ENCODE data around the gene LRRTM4. TPM values are rescaled to one million over a fixed set of nuclear protein-coding genes. Genes with fewer than 3 reads are reported as not detected.
"Not testable (repeated sequence)": the region's sequence is repeated elsewhere in the genome, so short reads cannot be mapped to it uniquely, and the experiment has no call there.

Gene LRRTM4
- polyA plus RNA-seq, 1 donor from 2014 or later = 37.1 TPM

DNA sequence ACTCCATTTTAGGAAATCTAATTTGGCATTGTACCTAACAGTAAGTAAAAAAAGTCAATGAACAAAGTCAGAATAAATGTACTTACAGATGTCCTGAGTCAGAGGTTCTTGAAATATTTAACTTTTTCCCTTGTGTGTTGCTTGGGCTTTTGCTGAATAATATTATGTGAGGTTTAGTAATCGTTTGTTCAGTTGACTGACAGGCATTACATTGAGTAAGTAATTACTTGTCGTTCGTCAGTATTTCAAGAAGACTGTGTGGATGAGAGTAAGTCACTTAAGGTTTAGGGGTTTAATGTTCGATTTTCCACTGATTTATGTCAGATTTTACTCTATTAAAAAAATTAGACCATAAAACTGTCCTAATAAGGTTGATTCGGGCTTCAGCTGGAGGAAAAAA is 342.9 kb downstream of the LRRTM4 start:
- no peak overlapping the region for H2AFZ ChIP-seq (ENCODE audit: low read depth, low read length)
- no peaks in the 10 kb centered on the region for H3K27me3 ChIP-seq (ENCODE audit: insufficient read depth, low read depth, low read length)
- no peaks in the 10 kb centered on the region for H3K9me3 ChIP-seq (ENCODE audit: low read length)
- H3K4me3 ChIP-seq (ENCODE audit: low read length) = no peak overlapping the region
- no peaks in the 10 kb centered on the region for H4K20me1 ChIP-seq (ENCODE audit: insufficient read depth)
- H3F3A ChIP-seq (ENCODE audit: insufficient read depth, low read length, poor library complexity, severe bottlenecking) = no peaks in the 10 kb centered on the region
- no peaks in the 10 kb centered on the region for H3K9me2 ChIP-seq (ENCODE audit: insufficient read depth, low read length)
- H3K4me2 ChIP-seq (ENCODE audit: low read length) = peak overlapping the region; percentile 11
- peak overlapping the region; percentile 53 for H3K27ac ChIP-seq (ENCODE audit: low read length)
- TF ChIP-seq POLR2AphosphoS5 (IDR thresholded peaks at IDR 0.05) = peak; percentile 59
- no peak for TF ChIP-seq CTCF (IDR thresholded peaks at IDR 0.05; ENCODE audit: poor library complexity, severe bottlenecking)
- no peak for TF ChIP-seq SMC3 (conservative IDR thresholded peaks at IDR 0.05; ENCODE audit: poor library complexity)
- TF ChIP-seq TAF1 (IDR thresholded peaks at IDR 0.05; ENCODE audit: low read depth) = no peak
- peak; percentile 80 for TF ChIP-seq EP300 (conservative IDR thresholded peaks at IDR 0.05; ENCODE audit: poor library complexity, severe bottlenecking)
- TF ChIP-seq RAD21 (conservative IDR thresholded peaks at IDR 0.05) = no peak
- TF ChIP-seq MXI1 (conservative IDR thresholded peaks at IDR 0.05; ENCODE audit: poor library complexity, severe bottlenecking) = no peak
- TF ChIP-seq, protein P1, sequence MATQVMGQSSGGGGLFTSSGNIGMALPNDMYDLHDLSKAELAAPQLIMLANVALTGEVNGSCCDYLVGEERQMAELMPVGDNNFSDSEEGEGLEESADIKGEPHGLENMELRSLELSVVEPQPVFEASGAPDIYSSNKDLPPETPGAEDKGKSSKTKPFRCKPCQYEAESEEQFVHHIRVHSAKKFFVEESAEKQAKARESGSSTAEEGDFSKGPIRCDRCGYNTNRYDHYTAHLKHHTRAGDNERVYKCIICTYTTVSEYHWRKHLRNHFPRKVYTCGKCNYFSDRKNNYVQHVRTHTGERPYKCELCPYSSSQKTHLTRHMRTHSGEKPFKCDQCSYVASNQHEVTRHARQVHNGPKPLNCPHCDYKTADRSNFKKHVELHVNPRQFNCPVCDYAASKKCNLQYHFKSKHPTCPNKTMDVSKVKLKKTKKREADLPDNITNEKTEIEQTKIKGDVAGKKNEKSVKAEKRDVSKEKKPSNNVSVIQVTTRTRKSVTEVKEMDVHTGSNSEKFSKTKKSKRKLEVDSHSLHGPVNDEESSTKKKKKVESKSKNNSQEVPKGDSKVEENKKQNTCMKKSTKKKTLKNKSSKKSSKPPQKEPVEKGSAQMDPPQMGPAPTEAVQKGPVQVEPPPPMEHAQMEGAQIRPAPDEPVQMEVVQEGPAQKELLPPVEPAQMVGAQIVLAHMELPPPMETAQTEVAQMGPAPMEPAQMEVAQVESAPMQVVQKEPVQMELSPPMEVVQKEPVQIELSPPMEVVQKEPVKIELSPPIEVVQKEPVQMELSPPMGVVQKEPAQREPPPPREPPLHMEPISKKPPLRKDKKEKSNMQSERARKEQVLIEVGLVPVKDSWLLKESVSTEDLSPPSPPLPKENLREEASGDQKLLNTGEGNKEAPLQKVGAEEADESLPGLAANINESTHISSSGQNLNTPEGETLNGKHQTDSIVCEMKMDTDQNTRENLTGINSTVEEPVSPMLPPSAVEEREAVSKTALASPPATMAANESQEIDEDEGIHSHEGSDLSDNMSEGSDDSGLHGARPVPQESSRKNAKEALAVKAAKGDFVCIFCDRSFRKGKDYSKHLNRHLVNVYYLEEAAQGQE (IDR thresholded peaks at IDR 0.05; ENCODE audit: borderline replicate concordance) = no peak
- TF ChIP-seq EZH2 (IDR thresholded peaks at IDR 0.05; ENCODE audit: borderline replicate concordance, insufficient read depth, low read length, poor library complexity, severe bottlenecking) = no peak
- no peak overlapping the region for H3K9ac ChIP-seq (ENCODE audit: low read length)
- H3K36me3 ChIP-seq (ENCODE audit: insufficient read depth, low read length) = no peaks in the 10 kb centered on the region
- H3K79me2 ChIP-seq (replicated peaks; ENCODE audit: insufficient read depth, low read length) = no peaks in the 10 kb centered on the region

DNA sequence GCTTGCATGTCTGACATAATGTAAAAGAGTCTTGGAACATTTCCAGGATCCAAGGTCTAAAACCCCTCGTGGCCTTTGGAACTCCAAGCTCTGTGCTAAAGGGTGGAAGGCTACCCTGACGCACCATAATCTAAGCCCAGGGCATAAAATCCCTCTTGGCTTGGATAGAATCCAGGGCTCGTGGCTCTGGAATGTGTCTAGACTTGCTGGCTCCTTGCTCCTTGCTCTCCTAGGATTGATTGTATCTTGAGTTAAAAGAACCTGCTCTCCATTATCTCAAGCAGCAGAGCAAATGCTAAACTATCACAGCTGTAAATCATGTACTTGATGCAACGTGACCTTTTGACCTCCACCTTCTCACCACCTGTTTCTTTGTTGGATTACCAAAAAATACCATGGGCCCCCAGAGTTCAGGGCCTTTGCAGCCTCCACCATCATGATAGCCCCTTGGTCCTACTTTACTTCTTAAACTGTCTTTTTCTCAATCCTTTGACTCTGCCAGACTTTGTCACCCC is 346.9 kb downstream of the LRRTM4 start:
- not testable (repeated sequence) for H3K4me3 ChIP-seq (ENCODE audit: low read length); H3K9me3 ChIP-seq (ENCODE audit: low read length); H3K9me2 ChIP-seq (ENCODE audit: insufficient read depth, low read length); H3K27ac ChIP-seq (ENCODE audit: low read length); H2AFZ ChIP-seq (ENCODE audit: low read depth, low read length); H3K27me3 ChIP-seq (ENCODE audit: insufficient read depth, low read depth, low read length); H3K4me2 ChIP-seq (ENCODE audit: low read length); H3K9ac ChIP-seq (ENCODE audit: low read length); H3K36me3 ChIP-seq (ENCODE audit: insufficient read depth, low read length); H3F3A ChIP-seq (ENCODE audit: insufficient read depth, low read length, poor library complexity, severe bottlenecking); H3K79me2 ChIP-seq (replicated peaks; ENCODE audit: insufficient read depth, low read length); H4K20me1 ChIP-seq (ENCODE audit: insufficient read depth)

GRCh38 chr2:77169426-77169825 is 352.8 kb downstream of the LRRTM4 start:
- Histone ChIP-seq H3K4me3 (ENCODE audit: low read length) (no peak overlapping the region), H3K9me2 (ENCODE audit: insufficient read depth, low read length) (no peaks in the 10 kb centered on the region), H3K27me3 (ENCODE audit: insufficient read depth, low read depth, low read length) (no peaks in the 10 kb centered on the region), H2AFZ (ENCODE audit: low read depth, low read length) (no peak overlapping the region), H3K79me2 (replicated peaks; ENCODE audit: insufficient read depth, low read length) (no peaks in the 10 kb centered on the region), H3K9me3 (ENCODE audit: low read length) (no peaks in the 10 kb centered on the region), H3K4me2 (ENCODE audit: low read length) (no peak overlapping the region), H3F3A (ENCODE audit: insufficient read depth, low read length, poor library complexity, severe bottlenecking) (no peaks in the 10 kb centered on the region), H3K9ac (ENCODE audit: low read length) (no peak overlapping the region), H3K36me3 (ENCODE audit: insufficient read depth, low read length) (no peaks in the 10 kb centered on the region), H3K27ac (ENCODE audit: low read length) (no peak overlapping the region), H4K20me1 (ENCODE audit: insufficient read depth) (no peaks in the 10 kb centered on the region)
- TF ChIP-seq SMC3 (conservative IDR thresholded peaks at IDR 0.05; ENCODE audit: poor library complexity) (no peak), TAF1 (IDR thresholded peaks at IDR 0.05; ENCODE audit: low read depth) (no peak), MXI1 (conservative IDR thresholded peaks at IDR 0.05; ENCODE audit: poor library complexity, severe bottlenecking) (no peak), RAD21 (conservative IDR thresholded peaks at IDR 0.05) (no peak), EP300 (conservative IDR thresholded peaks at IDR 0.05; ENCODE audit: poor library complexity, severe bottlenecking) (no peak), EZH2 (IDR thresholded peaks at IDR 0.05; ENCODE audit: borderline replicate concordance, insufficient read depth, low read length, poor library complexity, severe bottlenecking) (no peak), POLR2AphosphoS5 (IDR thresholded peaks at IDR 0.05) (no peak), CTCF (IDR thresholded peaks at IDR 0.05; ENCODE audit: poor library complexity, severe bottlenecking) (no peak)
- TF ChIP-seq, protein P1 (IDR thresholded peaks at IDR 0.05; ENCODE audit: borderline replicate concordance) = no peak
